Measurements from ENCODE around the gene SLC7A14. TPM values are rescaled to one million over a fixed set of nuclear protein-coding genes. Genes with fewer than 3 reads are reported as not detected.

Gene SLC7A14
- total RNA-seq, 1 donor from 2014 or later: not detected

DNA sequence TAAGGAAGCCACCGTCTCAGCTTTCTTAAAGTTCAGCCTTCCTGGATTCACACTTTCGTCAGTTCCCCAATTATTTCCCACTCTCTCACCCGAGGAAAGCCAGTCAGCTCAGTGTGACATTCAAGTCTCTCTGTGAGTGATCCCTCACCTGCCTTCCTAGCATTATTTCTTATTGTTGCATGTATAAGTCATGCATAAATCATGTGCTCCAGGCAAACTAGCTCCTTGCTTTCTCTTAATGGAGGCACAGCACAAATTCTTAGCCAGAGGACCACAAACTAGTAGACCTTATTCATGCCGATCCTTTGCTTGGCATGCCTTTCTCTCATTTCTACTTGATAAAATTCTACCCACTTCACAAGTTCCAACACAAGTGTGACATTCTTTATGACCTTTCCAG, 122.9 kb downstream of the SLC7A14 start:
- no peak for DNase-seq (ENCODE audit: low spot score in 2 of 2)
- TF ChIP-seq, protein P1, sequence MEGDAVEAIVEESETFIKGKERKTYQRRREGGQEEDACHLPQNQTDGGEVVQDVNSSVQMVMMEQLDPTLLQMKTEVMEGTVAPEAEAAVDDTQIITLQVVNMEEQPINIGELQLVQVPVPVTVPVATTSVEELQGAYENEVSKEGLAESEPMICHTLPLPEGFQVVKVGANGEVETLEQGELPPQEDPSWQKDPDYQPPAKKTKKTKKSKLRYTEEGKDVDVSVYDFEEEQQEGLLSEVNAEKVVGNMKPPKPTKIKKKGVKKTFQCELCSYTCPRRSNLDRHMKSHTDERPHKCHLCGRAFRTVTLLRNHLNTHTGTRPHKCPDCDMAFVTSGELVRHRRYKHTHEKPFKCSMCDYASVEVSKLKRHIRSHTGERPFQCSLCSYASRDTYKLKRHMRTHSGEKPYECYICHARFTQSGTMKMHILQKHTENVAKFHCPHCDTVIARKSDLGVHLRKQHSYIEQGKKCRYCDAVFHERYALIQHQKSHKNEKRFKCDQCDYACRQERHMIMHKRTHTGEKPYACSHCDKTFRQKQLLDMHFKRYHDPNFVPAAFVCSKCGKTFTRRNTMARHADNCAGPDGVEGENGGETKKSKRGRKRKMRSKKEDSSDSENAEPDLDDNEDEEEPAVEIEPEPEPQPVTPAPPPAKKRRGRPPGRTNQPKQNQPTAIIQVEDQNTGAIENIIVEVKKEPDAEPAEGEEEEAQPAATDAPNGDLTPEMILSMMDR (IDR thresholded peaks at IDR 0.05): no peak
- Histone ChIP-seq H3K27ac (no peak overlapping the region), H3K4me1 (no peaks in the 10 kb centered on the region), H3K27me3 (no peaks in the 10 kb centered on the region), H3K4me3 (no peak overlapping the region), H3K36me3 (no peaks in the 10 kb centered on the region), H3K9me3 (no peaks in the 10 kb centered on the region)
- intact Hi-C loops (cut with DNase I): no loop called here

- DNase-seq (ENCODE audit: low spot score in 2 of 2): no peak
- no peaks in the 10 kb centered on the region for H3K9me3 ChIP-seq
- H3K27ac ChIP-seq: no peak overlapping the region
- H3K27me3 ChIP-seq: no peaks in the 10 kb centered on the region
- TF ChIP-seq, protein P1 (IDR thresholded peaks at IDR 0.05): no peak
- no peaks in the 10 kb centered on the region for H3K4me1 ChIP-seq
- no peaks in the 10 kb centered on the region for H3K36me3 ChIP-seq
- H3K4me3 ChIP-seq: no peak overlapping the region
- intact Hi-C loops (cut with DNase I): no loop called here
These were observed 127.6 kb downstream of the SLC7A14 start for GRCh38 chr3:170458285-170458684.

GRCh38 chr3:170454509-170454908, 131.4 kb downstream of the SLC7A14 start:
- Histone ChIP-seq H3K9me3 (no peaks in the 10 kb centered on the region), H3K27me3 (no peaks in the 10 kb centered on the region), H3K27ac (no peak overlapping the region), H3K4me1 (no peaks in the 10 kb centered on the region), H3K36me3 (no peaks in the 10 kb centered on the region), H3K4me3 (no peak overlapping the region)
- TF ChIP-seq, protein P1 (IDR thresholded peaks at IDR 0.05): no peak
- intact Hi-C loops (cut with DNase I): no loop called here
- no peak for DNase-seq (ENCODE audit: low spot score in 2 of 2)

DNA sequence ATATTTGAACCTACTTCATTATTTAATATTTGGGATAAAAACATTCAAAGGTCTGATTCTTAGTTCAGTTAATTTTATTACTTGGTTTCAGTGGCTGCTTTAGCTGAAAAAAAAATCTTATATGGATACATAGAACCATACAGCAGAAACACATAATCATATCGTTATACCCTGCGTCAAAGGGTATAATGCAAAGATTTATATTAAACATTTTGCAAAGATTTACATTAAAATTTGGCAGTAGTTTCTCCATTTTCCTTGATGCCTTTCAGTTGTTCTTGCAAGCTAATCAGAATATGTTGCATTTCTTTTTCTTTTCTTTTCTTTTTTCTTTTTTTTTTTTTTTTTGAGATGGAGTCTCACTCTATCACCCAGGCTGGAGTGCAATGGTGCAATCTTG, 135.8 kb downstream of the SLC7A14 start:
- no peak overlapping the region for H3K27ac ChIP-seq
- no peak overlapping the region for H3K4me3 ChIP-seq
- no peaks in the 10 kb centered on the region for H3K36me3 ChIP-seq
- intact Hi-C loops (cut with DNase I): no loop called here
- no peak for DNase-seq (ENCODE audit: low spot score in 2 of 2)
- H3K9me3 ChIP-seq: no peaks in the 10 kb centered on the region
- H3K27me3 ChIP-seq: no peaks in the 10 kb centered on the region
- TF ChIP-seq, protein P1 (IDR thresholded peaks at IDR 0.05): no peak
- no peaks in the 10 kb centered on the region for H3K4me1 ChIP-seq

- no peak for DNase-seq (ENCODE audit: low spot score in 2 of 2)
- Histone ChIP-seq H3K4me3 (no peak overlapping the region), H3K4me1 (no peaks in the 10 kb centered on the region), H3K36me3 (no peaks in the 10 kb centered on the region), H3K27ac (no peak overlapping the region), H3K27me3 (no peaks in the 10 kb centered on the region), H3K9me3 (no peaks in the 10 kb centered on the region)
- intact Hi-C loops (cut with DNase I): no loop called here
- TF ChIP-seq, protein P1 (IDR thresholded peaks at IDR 0.05): no peak
These were observed 137.3 kb downstream of the SLC7A14 start for GRCh38 chr3:170448584-170448983.

DNA sequence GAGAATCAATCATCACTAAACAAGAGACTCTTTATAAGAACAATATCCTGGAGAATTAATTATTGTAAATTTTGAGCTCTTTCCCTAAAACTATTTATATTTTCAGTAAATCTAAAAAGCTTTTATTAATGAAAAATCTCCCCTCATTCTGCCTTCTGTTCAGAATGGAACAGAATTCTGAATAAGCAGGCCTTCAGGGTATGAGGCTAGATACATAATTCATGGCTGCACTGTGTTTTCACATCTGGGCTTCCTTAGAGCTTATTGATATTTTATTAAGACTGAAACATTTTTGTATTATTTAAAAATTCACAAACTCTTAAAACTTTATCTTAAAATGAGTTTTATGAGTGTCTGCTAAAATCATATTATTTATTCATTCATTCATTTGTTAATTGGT, 142.4 kb downstream of the SLC7A14 start:
- Histone ChIP-seq H3K9me3 (no peaks in the 10 kb centered on the region), H3K4me1 (no peaks in the 10 kb centered on the region), H3K27me3 (no peaks in the 10 kb centered on the region), H3K36me3 (no peaks in the 10 kb centered on the region), H3K27ac (no peak overlapping the region), H3K4me3 (no peak overlapping the region)
- DNase-seq (ENCODE audit: low spot score in 2 of 2): no peak
- intact Hi-C loops (cut with DNase I): no loop called here
- TF ChIP-seq, protein P1 (IDR thresholded peaks at IDR 0.05): no peak
